ENCODE results near the gene EBF4. TPM values are rescaled to one million over a fixed set of nuclear protein-coding genes. Genes with fewer than 3 reads are reported as not detected.
"Not testable (repeated sequence)": the region's sequence is repeated elsewhere in the genome, so short reads cannot be mapped to it uniquely, and the experiment has no call there.

EBF4 gene
- total RNA-seq, 1 donor from 2014 or later, result 15.3 TPM

DNA sequence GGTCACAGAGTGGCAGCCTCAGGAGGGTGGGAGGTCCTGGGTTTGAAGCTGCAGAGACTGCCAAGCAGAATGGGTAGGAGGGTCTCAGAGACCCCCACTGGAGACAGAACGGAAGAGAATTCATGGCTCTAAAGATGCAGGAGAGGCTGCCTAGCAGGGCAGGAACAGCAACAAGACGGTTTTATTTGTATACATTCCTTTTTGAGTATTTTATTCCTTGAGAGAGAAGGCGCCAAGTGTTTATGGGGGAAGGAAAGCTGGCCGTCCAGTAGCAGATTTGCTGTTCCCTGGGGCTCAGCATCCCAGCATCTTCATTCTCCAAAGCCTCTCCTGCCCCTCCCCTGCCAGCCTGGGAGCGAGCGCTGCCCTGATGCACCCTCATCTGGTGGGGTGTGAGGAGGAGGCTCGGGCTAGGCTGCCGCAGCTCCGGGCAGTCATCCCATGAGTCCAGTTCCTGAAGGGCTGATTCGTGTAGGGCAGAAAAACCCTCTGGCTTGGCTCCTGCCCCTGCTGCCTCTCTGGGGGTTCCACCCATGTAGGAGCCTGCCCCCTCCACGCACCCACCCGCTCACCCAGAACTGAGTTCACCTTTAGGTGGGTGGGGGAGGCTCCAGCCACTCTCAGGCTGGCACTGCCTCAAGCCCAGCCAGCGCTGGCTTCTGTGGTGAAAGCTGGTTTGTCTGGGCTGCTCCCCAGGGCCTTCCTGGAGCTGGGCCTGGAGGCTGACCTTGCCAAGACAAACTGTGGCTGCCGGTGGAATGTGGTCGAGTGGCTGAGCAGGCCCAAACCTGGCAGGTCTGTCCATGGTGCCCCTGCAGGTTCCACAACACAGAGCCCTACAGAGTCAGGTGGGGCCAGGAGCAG lies 75.4 kb downstream of the EBF4 start:
- Histone ChIP-seq H3K9me3 (no peaks in the 10 kb centered on the region), H3K27me3 (ENCODE audit: low read depth) (peaks cover 28% of the 10 kb centered on the region), H3K36me3 (no peaks in the 10 kb centered on the region), H3K27ac (peak overlapping the region; percentile 59), H3K4me3 (no peak overlapping the region), H3K4me1 (no peaks in the 10 kb centered on the region)
- intact Hi-C loops (cut with DNase I), result no loop called here
- ATAC-seq (peak; percentile 96 to 98), DNase-seq (peak; percentile 91)
- TF ChIP-seq, protein P1, sequence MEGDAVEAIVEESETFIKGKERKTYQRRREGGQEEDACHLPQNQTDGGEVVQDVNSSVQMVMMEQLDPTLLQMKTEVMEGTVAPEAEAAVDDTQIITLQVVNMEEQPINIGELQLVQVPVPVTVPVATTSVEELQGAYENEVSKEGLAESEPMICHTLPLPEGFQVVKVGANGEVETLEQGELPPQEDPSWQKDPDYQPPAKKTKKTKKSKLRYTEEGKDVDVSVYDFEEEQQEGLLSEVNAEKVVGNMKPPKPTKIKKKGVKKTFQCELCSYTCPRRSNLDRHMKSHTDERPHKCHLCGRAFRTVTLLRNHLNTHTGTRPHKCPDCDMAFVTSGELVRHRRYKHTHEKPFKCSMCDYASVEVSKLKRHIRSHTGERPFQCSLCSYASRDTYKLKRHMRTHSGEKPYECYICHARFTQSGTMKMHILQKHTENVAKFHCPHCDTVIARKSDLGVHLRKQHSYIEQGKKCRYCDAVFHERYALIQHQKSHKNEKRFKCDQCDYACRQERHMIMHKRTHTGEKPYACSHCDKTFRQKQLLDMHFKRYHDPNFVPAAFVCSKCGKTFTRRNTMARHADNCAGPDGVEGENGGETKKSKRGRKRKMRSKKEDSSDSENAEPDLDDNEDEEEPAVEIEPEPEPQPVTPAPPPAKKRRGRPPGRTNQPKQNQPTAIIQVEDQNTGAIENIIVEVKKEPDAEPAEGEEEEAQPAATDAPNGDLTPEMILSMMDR (IDR thresholded peaks at IDR 0.05), result no peak

DNA sequence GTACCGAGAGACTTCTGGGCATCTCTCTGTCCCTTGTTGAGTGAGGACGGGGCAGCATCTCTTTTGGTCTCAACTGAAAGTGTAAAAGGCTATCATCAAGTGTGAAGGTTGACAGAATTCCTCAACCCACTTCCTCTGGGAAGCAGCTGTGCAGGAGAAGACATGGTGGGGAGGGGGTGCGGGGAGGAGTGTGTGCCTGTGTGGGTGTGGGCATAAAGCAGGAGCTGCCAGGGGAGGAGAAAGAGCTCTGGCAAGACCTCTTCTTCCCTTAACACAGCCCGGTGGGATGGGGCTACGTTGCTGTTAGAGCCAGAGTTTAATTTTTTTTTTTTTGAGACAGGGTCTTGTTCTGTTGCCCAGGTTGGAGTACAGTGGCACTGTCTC lies 76.0 kb downstream of the EBF4 start:
- H3K4me3 ChIP-seq, result no peak overlapping the region
- peaks cover 24% of the 10 kb centered on the region for H3K27me3 ChIP-seq (ENCODE audit: low read depth)
- H3K4me1 ChIP-seq, result no peaks in the 10 kb centered on the region
- H3K27ac ChIP-seq, result no peak overlapping the region
- H3K36me3 ChIP-seq, result no peaks in the 10 kb centered on the region
- no peaks in the 10 kb centered on the region for H3K9me3 ChIP-seq
- ATAC-seq (peak; percentile 24 to 29), DNase-seq (no peak)
- TF ChIP-seq, protein P1 (IDR thresholded peaks at IDR 0.05), result no peak
- intact Hi-C loops (cut with DNase I), result no loop called here

DNA sequence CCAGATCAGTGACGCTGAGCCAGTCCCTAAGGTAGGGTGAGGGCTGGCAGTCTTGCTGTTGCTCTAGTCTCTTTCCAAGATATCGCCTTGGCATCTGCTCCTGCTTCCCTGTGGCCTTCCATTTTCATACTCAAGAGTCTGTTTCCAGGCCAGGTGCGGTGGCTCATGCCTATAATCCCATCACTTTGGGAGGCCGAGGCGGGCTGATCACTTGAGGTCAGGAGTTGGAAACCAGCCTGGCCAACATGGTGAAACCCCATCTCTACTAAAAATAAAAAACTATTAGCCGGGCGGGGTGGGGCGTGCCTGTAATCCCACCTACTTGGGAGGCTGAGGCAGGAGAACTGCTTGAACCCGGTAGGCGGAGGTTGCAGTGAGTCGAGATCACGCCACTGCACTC lies 77.5 kb downstream of the EBF4 start:
- DNase-seq; H3K4me1 ChIP-seq; intact Hi-C loops (cut with DNase I); H3K27ac ChIP-seq; H3K4me3 ChIP-seq; H3K36me3 ChIP-seq; ATAC-seq; H3K9me3 ChIP-seq: not testable (repeated sequence)
- H3K27me3 ChIP-seq (ENCODE audit: low read depth), result peaks cover 21% of the 10 kb centered on the region

DNA sequence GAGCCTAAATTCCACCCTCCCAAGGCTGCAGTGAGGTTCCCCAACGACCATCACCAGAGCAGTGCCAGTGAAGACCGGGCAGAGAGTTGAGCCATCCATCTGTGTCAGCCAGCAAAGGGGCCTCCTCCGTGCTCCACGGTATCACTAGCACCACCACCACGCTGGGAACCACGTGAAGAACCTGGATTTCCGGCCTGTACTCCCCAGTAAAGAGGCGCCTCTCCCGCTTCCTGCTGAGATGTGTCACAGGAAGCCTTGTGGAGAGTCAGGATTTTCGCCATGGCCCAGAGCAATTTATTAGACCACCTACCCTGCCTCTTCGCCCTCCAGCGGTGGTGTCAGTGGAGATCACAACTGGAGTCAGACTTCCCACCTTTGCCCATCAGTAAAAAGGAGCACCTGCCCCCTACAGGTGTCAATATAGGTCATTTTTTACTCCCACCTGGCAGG lies 79.1 kb downstream of the EBF4 start:
- peaks cover 17% of the 10 kb centered on the region for H3K27me3 ChIP-seq (ENCODE audit: low read depth)
- no peak for ATAC-seq
- no peaks in the 10 kb centered on the region for H3K36me3 ChIP-seq
- no peak for DNase-seq
- H3K4me3 ChIP-seq, result no peak overlapping the region
- intact Hi-C loops (cut with DNase I), result no loop called here
- no peaks in the 10 kb centered on the region for H3K4me1 ChIP-seq
- TF ChIP-seq, protein P1 (IDR thresholded peaks at IDR 0.05), result no peak
- no peak overlapping the region for H3K27ac ChIP-seq
- no peaks in the 10 kb centered on the region for H3K9me3 ChIP-seq

DNA sequence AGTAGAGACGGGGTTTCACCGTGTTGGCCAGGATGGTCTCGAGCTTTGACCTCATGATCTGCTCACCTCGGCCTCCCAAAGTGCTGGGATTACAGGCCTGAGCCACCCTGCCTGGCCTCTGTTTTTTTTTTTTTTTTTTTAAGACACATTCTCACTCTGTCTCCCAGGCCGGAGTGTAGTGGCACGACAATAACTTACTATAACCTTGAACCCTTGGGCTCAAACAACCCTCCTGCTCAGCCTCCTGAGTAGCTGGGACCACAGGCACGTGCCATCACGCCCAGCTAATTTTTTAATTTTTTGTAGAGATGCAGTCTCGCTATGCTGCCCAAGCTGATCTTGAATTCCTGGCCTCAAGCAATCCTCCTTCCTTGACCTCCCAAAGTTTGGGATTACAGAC lies 81.2 kb downstream of the EBF4 start:
- TF ChIP-seq, protein P1 (IDR thresholded peaks at IDR 0.05), result no peak
- H3K27ac ChIP-seq, result no peak overlapping the region
- H3K36me3 ChIP-seq, result no peaks in the 10 kb centered on the region
- intact Hi-C loops (cut with DNase I), result no loop called here
- no peak for DNase-seq
- peaks cover 5% of the 10 kb centered on the region for H3K27me3 ChIP-seq (ENCODE audit: low read depth)
- no peaks in the 10 kb centered on the region for H3K4me1 ChIP-seq
- H3K9me3 ChIP-seq, result no peaks in the 10 kb centered on the region
- H3K4me3 ChIP-seq, result no peak overlapping the region
- no peak for ATAC-seq

DNA sequence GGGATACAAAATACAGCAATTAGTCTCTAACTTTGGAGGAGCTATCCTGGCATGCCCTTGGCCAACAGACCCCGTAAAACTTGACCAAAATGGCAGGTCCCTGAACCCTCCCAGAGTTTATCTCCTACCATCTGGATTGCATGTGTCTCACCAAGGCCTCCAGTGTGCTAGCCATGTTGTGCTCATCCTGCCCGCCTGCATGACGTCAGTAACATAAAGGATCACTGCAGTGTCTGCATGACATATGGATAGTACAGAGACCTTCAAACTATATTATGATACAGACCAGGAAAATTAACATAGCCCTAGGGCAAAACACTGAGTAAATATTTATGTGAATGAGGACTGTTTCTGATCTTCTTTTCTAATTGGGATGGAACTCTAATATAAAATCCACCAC lies 82.6 kb downstream of the EBF4 start:
- intact Hi-C loops (cut with DNase I), result no loop called here
- ATAC-seq (no peak), DNase-seq (no peak)
- no peaks in the 10 kb centered on the region for H3K4me1 ChIP-seq
- no peak overlapping the region for H3K27ac ChIP-seq
- no peaks in the 10 kb centered on the region for H3K36me3 ChIP-seq
- no peak overlapping the region for H3K4me3 ChIP-seq
- no peaks in the 10 kb centered on the region for H3K27me3 ChIP-seq (ENCODE audit: low read depth)
- TF ChIP-seq, protein P1 (IDR thresholded peaks at IDR 0.05), result no peak
- no peaks in the 10 kb centered on the region for H3K9me3 ChIP-seq
